NCI-H2029 (cell line): ENCODE results near the gene PDHB.

Source experiments
- DNase-seq: peaks from one replicate; lab custom pipeline; 2025; lab: John Stamatoyannopoulos, UW

The PDHB gene

GRCh38 chr3:58398669-58399333 lies 34.8 kb downstream of the PDHB start:
- DNase-seq, result no peak

GRCh38 chr3:58394339-58394738 lies 39.3 kb downstream of the PDHB start:
- DNase-seq, result no peak

GRCh38 chr3:58392181-58392580 lies 41.5 kb downstream of the PDHB start:
- DNase-seq, result no peak

GRCh38 chr3:58391156-58391865 lies 42.3 kb downstream of the PDHB start:
- no peak for DNase-seq

GRCh38 chr3:58388550-58389091 lies 45.0 kb downstream of the PDHB start:
- peak; percentile 17 for DNase-seq

- no peak for DNase-seq
Observed at GRCh38 chr3:58387650-58388546, 45.7 kb downstream of the PDHB start.

- DNase-seq, result no peak
Observed at GRCh38 chr3:58386626-58387365, 46.8 kb downstream of the PDHB start.

- DNase-seq, result no peak
Observed at GRCh38 chr3:58384381-58385090, 49.1 kb downstream of the PDHB start.

- no peak for DNase-seq
Observed at GRCh38 chr3:58383904-58384303, 49.7 kb downstream of the PDHB start.

- no peak for DNase-seq
Observed at GRCh38 chr3:58383476-58383875, 50.2 kb downstream of the PDHB start.

GRCh38 chr3:58379351-58380073 lies 54.1 kb downstream of the PDHB start:
- DNase-seq, result no peak

GRCh38 chr3:58377750-58378149 lies 55.9 kb downstream of the PDHB start:
- no peak for DNase-seq
